Measurements from ENCODE around the gene KCNJ18.
"Not testable (repeated sequence)": the region's sequence is repeated elsewhere in the genome, so short reads cannot be mapped to it uniquely, and the experiment has no call there.

DNA sequence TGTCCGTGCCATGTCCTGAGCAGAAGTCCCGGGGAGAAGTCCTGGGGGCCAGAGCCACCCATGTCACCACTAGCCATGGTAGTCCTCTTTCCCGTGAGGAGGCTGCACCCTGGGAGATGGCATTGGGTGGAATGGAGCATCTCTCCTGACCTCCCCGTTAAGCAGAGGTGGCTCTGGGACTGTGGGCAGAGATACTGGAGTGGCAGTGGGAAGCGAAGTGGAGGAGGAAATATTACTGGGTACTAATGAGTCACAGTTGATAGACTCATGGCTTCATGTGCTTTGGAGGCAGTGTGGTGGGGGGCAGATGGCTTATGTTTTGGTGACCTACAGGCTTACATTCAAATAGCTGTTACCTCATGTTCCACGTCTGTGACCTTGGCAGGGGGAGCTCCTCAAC, 44.2 kb upstream of the KCNJ18 start:
- TF ChIP-seq, protein P1, sequence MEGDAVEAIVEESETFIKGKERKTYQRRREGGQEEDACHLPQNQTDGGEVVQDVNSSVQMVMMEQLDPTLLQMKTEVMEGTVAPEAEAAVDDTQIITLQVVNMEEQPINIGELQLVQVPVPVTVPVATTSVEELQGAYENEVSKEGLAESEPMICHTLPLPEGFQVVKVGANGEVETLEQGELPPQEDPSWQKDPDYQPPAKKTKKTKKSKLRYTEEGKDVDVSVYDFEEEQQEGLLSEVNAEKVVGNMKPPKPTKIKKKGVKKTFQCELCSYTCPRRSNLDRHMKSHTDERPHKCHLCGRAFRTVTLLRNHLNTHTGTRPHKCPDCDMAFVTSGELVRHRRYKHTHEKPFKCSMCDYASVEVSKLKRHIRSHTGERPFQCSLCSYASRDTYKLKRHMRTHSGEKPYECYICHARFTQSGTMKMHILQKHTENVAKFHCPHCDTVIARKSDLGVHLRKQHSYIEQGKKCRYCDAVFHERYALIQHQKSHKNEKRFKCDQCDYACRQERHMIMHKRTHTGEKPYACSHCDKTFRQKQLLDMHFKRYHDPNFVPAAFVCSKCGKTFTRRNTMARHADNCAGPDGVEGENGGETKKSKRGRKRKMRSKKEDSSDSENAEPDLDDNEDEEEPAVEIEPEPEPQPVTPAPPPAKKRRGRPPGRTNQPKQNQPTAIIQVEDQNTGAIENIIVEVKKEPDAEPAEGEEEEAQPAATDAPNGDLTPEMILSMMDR (IDR thresholded peaks at IDR 0.05) = not testable (repeated sequence)
- not testable (repeated sequence) for TF ChIP-seq CEBPB (IDR thresholded peaks at IDR 0.05); EHMT2 (IDR thresholded peaks at IDR 0.05; ENCODE audit: low read depth)
